GM12878 (cell line): ENCODE results near the gene MICALL2. TPM values are rescaled to one million over a fixed set of nuclear protein-coding genes. Genes with fewer than 3 reads are reported as not detected.

ENCODE experiments used
- ATAC-seq: fragments of 200-7000 bp; cut with Tn5 transposase; 3 replicates; pipeline ENCODE4 v1.9.1; 2020; ENCODE audit warnings: mild to moderate bottlenecking, moderate library complexity
- BruUV-seq: library from RNA; stranded (reverse); fragments of 400-500 nt; replicated peaks from 2 replicates; lab custom pipeline; 2021; lab: Mats Ljungman, UMichigan
- CTCF ChIA-PET: fragments of 300-600 bp; sonication (Branson Sonifier 250); formaldehyde crosslinking; extraction: SDS; loops from one replicate; lab custom pipeline; 2021; ENCODE audit warnings: inconsistent platforms; lab: Yijun Ruan, JAX
- POLR2A ChIA-PET: fragments of 350-600 bp; formaldehyde crosslinking; extraction: SDS; loops from one replicate; lab custom pipeline; 2021; ENCODE audit warnings: inconsistent platforms; lab: Charles Lee
- RAD21 ChIA-PET: fragments of 300-600 bp; sonication (Branson Sonifier 250); formaldehyde crosslinking; loops from one replicate; lab custom pipeline; 2023; ENCODE audit warnings: antibody characterized with exemption; ENCODE audit not compliant: unreplicated experiment; lab: Charles Lee
- SMC1A ChIA-PET: fragments of 300-600 bp; sonication (Branson Sonifier 250); formaldehyde crosslinking; loops from one replicate; lab custom pipeline; 2023; ENCODE audit not compliant: unreplicated experiment, uncharacterized antibody; lab: Charles Lee
- DNase-seq: peaks from one replicate; pipeline ENCODE4 v3.0.0-alpha.2; 2011; ENCODE audit warnings: low read depth, low spot score
- FAIRE-seq: peaks from 3 replicates; lab custom pipeline; 2011; peaks lifted over from hg19 to GRCh38; lab: Jason Lieb, UNC
- H2AFZ ChIP-seq: 2 replicates; pipeline ENCODE4 v1.6.0; 2011; ENCODE audit warnings: low read depth, low read length, control low read depth; ENCODE audit not compliant: control insufficient read depth
- H3K27ac ChIP-seq: 2 replicates; pipeline ENCODE4 v1.5.1; 2011; ENCODE audit warnings: control low read depth; ENCODE audit not compliant: control insufficient read depth, insufficient read depth
- H3K27me3 ChIP-seq, 2 experiments: replicated peaks in 1 of 2; 2 replicates each; pipeline versions ENCODE4 v1.6.0 to v1.6.1; 2011; ENCODE audit warnings: low read length in 1 of 2; ENCODE audit not compliant: control insufficient read depth in 2 of 2, insufficient read depth in 2 of 2
- H3K36me3 ChIP-seq, 2 experiments: 2 replicates each; pipeline ENCODE4 v1.5.1; 2011; ENCODE audit warnings: low read length in 1 of 2; ENCODE audit not compliant: control insufficient read depth in 2 of 2, insufficient read depth in 2 of 2
- H3K4me1 ChIP-seq: 2 replicates; pipeline ENCODE4 v1.6.1; 2011; ENCODE audit warnings: mild to moderate bottlenecking, low read length, moderate library complexity, mixed read lengths; ENCODE audit not compliant: control insufficient read depth, insufficient read depth
- H3K4me2 ChIP-seq: 2 replicates; pipeline ENCODE4 v1.6.0; 2011; ENCODE audit warnings: control low read depth; ENCODE audit not compliant: control insufficient read depth, insufficient read depth
- H3K4me3 ChIP-seq: fragments of 200-600 bp; sonication (generic); 2 replicates; pipeline ENCODE4 v1.5.1; 2016
- H3K79me2 ChIP-seq: 2 replicates; pipeline ENCODE4 v1.6.0; 2011; ENCODE audit warnings: low read length; ENCODE audit not compliant: control insufficient read depth, insufficient read depth
- H3K9ac ChIP-seq: 2 replicates; pipeline ENCODE4 v1.8.0; 2011; ENCODE audit warnings: low read length, control low read depth, mixed read lengths; ENCODE audit not compliant: control insufficient read depth, insufficient read depth
- H3K9me3 ChIP-seq: replicated peaks from 3 replicates; pipeline ENCODE4 v1.5.1; 2011; ENCODE audit warnings: mild to moderate bottlenecking, low read length; ENCODE audit not compliant: control insufficient read depth, insufficient read depth
- H4K20me1 ChIP-seq: 2 replicates; pipeline ENCODE4 v1.6.0; 2011; ENCODE audit not compliant: control insufficient read depth, insufficient read depth
- BHLHE40 ChIP-seq, 2 experiments: fragments of 450-650 bp in 1 of 2; IDR thresholded peaks; 2 replicates each; pipeline ENCODE4 v1.6.1; 2011 to 2017; ENCODE audit warnings: low read depth in 2 of 2, borderline replicate concordance in 1 of 2, improper control_type of control experiment in 1 of 2, low read length in 1 of 2, mild to moderate bottlenecking in 1 of 2
- HDAC2 ChIP-seq: fragments of 200-600 bp; sonication (generic); IDR thresholded peaks from 2 replicates; pipeline ENCODE4 v1.6.1; 2017
- HDGF ChIP-seq: fragments of 450-650 bp; IDR thresholded peaks from 2 replicates; pipeline ENCODE4 v1.6.1; 2016; ENCODE audit warnings: antibody characterized with exemption
- IKZF2 ChIP-seq, 2 experiments: fragments of 450-650 bp; IDR thresholded peaks; 2 replicates each; pipeline ENCODE4 v1.6.1; 2017; ENCODE audit warnings: mild to moderate bottlenecking in 2 of 2, moderate library complexity in 2 of 2
- POLR2A ChIP-seq: IDR thresholded peaks from 2 replicates; pipeline ENCODE4 v1.6.1; 2011; ENCODE audit warnings: low read depth, mild to moderate bottlenecking, low read length
- RBBP5 ChIP-seq: fragments of 200-600 bp; sonication (generic); conservative IDR thresholded peaks from 2 replicates; pipeline ENCODE4 v1.6.1; 2016
- SIX5 ChIP-seq: IDR thresholded peaks from 2 replicates; pipeline ENCODE4 v1.6.1; 2011; ENCODE audit warnings: mild to moderate bottlenecking, low read depth, low read length, moderate library complexity; ENCODE audit not compliant: severe bottlenecking
- WRNIP1 ChIP-seq: IDR thresholded peaks from 2 replicates; pipeline ENCODE4 v1.6.1; 2011; ENCODE audit warnings: low read depth, low read length, improper control_type of control experiment, borderline replicate concordance
- WGBS: methylation state at CpG from one replicate; pipeline ENCODE4 v1.1.6; 2016; ENCODE audit warnings: low lambda C conversion rate; ENCODE audit not compliant: insufficient replicate concordance, insufficient coverage; ENCODE audit errors: missing lambda C conversion rate; 5-methylcytosine and 5-hydroxymethylcytosine counted together
- in situ Hi-C: fragments of 300-500 bp; cut with MboI; formaldehyde crosslinking; loops from 9 replicates; pipeline ENCODE4 v1.14.3; 2018; ENCODE audit warnings: mixed read lengths
- intact Hi-C: fragments of 100-400 bp; cut with micrococcal nuclease; formaldehyde crosslinking; loops from one replicate; pipeline ENCODE4 v1.14.2; 2022; ENCODE audit not compliant: unreplicated experiment
- polyA plus RNA-seq, 11 experiments: library from polyadenylated mRNA; depleted of rRNA in 4 of 11; unstranded in 6 of 11; stranded (reverse) in 5 of 11; fragments of >200 nt; fragmentation: Nextera tagmentation in 4 of 11; fragmentation: Illumina TruSeq in 1 of 11; extraction: Ambion mirVana in 4 of 11; extraction: Trizol in 1 of 11; gene quantifications; 1 replicate in 1 of 11; 2 replicates in 10 of 11; pipeline versions ENCODE4 v1.2.1 to v1.2.3, GENCODE V29; 2011 to 2016; ENCODE audit warnings: inconsistent platforms in 2 of 11, missing spikeins in 2 of 11, low read depth in 1 of 11
- total RNA-seq, 4 experiments: library from RNA; depleted of rRNA in 3 of 4; stranded (reverse); fragments of >200 nt in 3 of 4; fragmentation: Illumina TruSeq in 1 of 4; extraction: Trizol in 1 of 4; gene quantifications; 2 replicates each; pipeline versions ENCODE4 v1.2.1 to v1.2.3, GENCODE V29; 2013 to 2021
- TF ChIP-seq, protein P1 (sequence below): IDR thresholded peaks from 2 replicates; pipeline ENCODE4 v1.6.1; 2011; ENCODE audit warnings: borderline replicate concordance, low read depth, mild to moderate bottlenecking, moderate library complexity, mixed read lengths, low read length; ENCODE audit not compliant: insufficient read depth; ENCODE audit errors: extremely low read length

MICALL2 gene
- total and polyA plus RNA-seq, 10 of the 15 experiments (the other 5 are each of a cell fraction or from before 2014, with no cell fraction given), result 0.04 to 1.7 (median 0.83) TPM; not detected in 3

DNA sequence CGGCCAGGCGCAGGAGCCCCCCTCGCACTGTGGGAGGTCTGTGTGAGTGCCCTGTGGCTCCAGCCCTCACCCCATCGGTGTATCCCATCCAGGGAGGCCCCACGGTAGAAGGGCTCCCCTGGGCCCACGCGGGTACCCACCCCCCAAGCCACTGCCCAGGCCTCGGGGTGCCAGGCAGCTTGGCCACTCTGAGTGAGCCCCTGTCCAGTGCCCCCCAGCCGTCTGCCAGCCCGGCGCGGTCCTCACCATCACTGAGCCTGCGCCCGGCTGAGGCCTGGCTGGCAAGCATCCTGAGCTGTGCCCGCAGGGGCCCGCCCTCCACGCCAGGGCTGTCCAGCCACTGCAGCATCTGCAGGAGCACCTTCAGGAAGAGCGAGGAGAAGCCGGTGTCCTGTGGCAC lies 19.2 kb upstream of the MICALL2 start:
- FAIRE-seq (no peak), ATAC-seq (no peak), DNase-seq (no peak)
- no peak overlapping the region for H3K27ac ChIP-seq
- SMC1A ChIA-PET, result no interaction called here
- H3K79me2 ChIP-seq, result no peaks in the 10 kb centered on the region
- H3K27me3 ChIP-seq, result no peaks in the 10 kb centered on the region
- H3K9me3 ChIP-seq, result no peaks in the 10 kb centered on the region
- H2AFZ ChIP-seq, result no peak overlapping the region
- in situ Hi-C loops, result no loop called here
- H3K4me1 ChIP-seq, result no peaks in the 10 kb centered on the region
- TF ChIP-seq, protein P1, sequence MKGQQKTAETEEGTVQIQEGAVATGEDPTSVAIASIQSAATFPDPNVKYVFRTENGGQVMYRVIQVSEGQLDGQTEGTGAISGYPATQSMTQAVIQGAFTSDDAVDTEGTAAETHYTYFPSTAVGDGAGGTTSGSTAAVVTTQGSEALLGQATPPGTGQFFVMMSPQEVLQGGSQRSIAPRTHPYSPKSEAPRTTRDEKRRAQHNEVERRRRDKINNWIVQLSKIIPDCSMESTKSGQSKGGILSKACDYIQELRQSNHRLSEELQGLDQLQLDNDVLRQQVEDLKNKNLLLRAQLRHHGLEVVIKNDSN, result no peak
- TF ChIP-seq BHLHE40 (IDR thresholded peaks at IDR 0.05; ENCODE audit: borderline replicate concordance in 1 of 2, low read depth in 2 of 2, low read length in 1 of 2), result no peak
- TF ChIP-seq SIX5, result no peak
- TF ChIP-seq IKZF2 (IDR thresholded peaks at IDR 0.05), result no peak
- TF ChIP-seq WRNIP1, result no peak
- 0 out of 2 replicates have a peak, but pooled peaks have one; percentile 31 for TF ChIP-seq POLR2A
- TF ChIP-seq RBBP5, result no peak
- peaks cover 0 to 23% of the 10 kb centered on the region in 2 experiments; a peak in 2 of 4 replicates for H3K36me3 ChIP-seq
- no peak overlapping the region for H3K9ac ChIP-seq
- CTCF ChIA-PET, result no interaction called here
- POLR2A ChIA-PET, result no interaction called here
- no peaks in the 10 kb centered on the region for H4K20me1 ChIP-seq
- H3K4me3 ChIP-seq, result no peak overlapping the region
- intact Hi-C loops, result no loop called here
- RAD21 ChIA-PET, result no interaction called here
- no peak overlapping the region for H3K4me2 ChIP-seq
- 86% methylated on average over 17 of the region's 19 CpGs for WGBS
- no TSS peak for BruUV-seq

DNA sequence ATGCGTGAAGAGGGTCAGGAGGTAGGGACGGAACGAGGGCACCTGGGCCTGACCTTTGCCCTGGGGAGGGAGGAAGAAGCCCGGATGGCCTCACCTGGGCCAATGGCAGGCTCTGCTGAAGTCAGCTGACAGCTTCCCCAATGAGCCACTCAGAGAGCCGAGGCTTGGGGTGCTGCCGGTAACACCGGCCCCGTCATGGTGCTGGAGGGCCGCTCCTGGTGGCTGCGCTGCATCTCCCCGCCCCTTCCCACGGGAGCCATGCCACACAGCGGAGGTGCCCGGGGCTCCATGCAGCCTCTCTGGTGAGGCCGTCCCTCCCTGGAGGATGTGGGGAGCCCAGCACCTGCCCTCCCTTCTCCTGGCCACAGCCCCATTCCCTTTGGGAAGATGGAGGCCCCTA lies 17.6 kb upstream of the MICALL2 start:
- in situ Hi-C loops (no loop called here), intact Hi-C loops (no loop called here)
- 85% methylated on average over 14 of the region's 15 CpGs for WGBS

More for the DNA sequence above, 17.6 kb upstream of the MICALL2 start:
- no peak overlapping the region for H3K4me3 ChIP-seq
- no peaks in the 10 kb centered on the region for H4K20me1 ChIP-seq
- ChIA-PET SMC1A (no interaction called here), POLR2A (no interaction called here), RAD21 (no interaction called here), CTCF (no interaction called here)
- H3K27ac ChIP-seq, result no peak overlapping the region
- no peak overlapping the region for H3K9ac ChIP-seq
- no peak for ATAC-seq
- no peak overlapping the region for H2AFZ ChIP-seq
- no peaks in the 10 kb centered on the region for H3K27me3 ChIP-seq
- peaks cover 0 to 23% of the 10 kb centered on the region in 2 experiments; a peak in 2 of 4 replicates for H3K36me3 ChIP-seq
- H3K4me1 ChIP-seq, result no peaks in the 10 kb centered on the region
- H3K9me3 ChIP-seq, result no peaks in the 10 kb centered on the region
- TF ChIP-seq RBBP5 (no peak), HDAC2 (no peak), HDGF (no peak)
- no peak for DNase-seq
- no peak for FAIRE-seq
- no peaks in the 10 kb centered on the region for H3K79me2 ChIP-seq
- H3K4me2 ChIP-seq, result no peak overlapping the region
- BruUV-seq, result no TSS peak
